ENCODE measurements around the gene BMPER.

GRCh38 chr7:33932832-33933468 lies 27.6 kb downstream of the BMPER start:
- TF ChIP-seq CTCF (conservative IDR thresholded peaks at IDR 0.05 in 1 of 2, IDR thresholded peaks at IDR 0.05 in 1 of 2; ENCODE audit: extremely low read depth in 1 of 2, insufficient read depth in 1 of 2, low read depth in 1 of 2, low read length in 2 of 2) (peak; percentile 97 to 99), EZH2 (IDR thresholded peaks at IDR 0.05; ENCODE audit: borderline replicate concordance, low read length) (no peak)

Data from mammary epithelial cell (primary cell).